CD4-positive, alpha-beta T cell treated with Interleukin-21 for 1 hour (primary cell): ENCODE data around the gene HPS4.
"Not testable (repeated sequence)": the region's sequence is repeated elsewhere in the genome, so short reads cannot be mapped to it uniquely, and the experiment has no call there.

Experiments
- DNase-seq: peaks from one replicate; pipeline ENCODE4 v3.0.0-alpha.2; 2020

Gene HPS4

DNA sequence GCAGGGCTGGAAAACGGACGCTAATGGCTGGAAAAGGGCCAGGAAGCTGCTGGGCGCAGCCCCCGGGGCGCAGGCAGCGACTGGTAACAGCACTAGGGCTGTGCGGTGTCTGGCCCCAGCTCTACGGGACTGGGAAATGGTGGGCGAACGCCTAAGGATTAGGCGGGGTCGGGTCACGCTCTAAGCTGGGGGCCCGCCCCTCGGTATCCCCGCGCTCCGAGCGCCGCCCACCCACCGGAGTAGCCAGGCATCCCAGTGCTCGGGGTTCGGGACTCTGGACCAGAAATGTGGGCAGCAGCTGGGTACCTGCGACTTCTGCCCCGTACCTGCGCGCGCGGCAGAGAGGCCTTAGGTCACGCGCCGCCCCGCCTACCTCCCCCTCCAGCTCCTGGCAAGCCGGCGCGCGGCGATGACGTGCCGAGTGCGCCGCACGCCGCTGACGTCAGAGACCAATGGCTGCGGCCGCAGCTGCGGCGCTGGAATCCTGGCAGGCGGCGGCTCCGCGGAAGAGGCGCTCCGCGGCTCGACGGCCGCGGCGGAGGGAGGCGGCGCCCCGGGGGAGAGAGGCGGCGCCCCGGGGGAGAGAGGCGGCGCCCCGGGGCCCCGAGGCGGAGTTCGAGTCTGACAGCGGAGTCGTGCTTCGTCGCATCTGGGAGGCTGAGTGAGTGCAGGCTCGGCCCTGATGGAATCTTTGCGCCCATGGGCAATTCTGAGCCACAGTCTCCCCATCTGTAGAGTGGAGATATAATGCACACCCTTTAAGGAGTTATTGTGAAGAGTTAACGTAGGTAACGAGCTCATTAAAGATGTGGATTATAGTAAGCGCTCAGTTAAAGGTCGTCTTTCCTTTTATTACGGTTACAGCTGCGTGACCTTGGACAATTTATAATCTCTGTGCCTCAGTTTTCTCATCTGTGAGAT lies at the start of gene HPS4, which contains the start of gene SRRD:
TSS of gene HPS4 (minus strand) at position 345 of the 921 bp plus-strand sequence. CDS start 2,021 bp downstream, outside the sequence.
TSS of gene SRRD (plus strand) at position 439 of the 921 bp plus-strand sequence. CDS start at position 453, 14 bp downstream.
- peak; percentile 94 for DNase-seq

DNA sequence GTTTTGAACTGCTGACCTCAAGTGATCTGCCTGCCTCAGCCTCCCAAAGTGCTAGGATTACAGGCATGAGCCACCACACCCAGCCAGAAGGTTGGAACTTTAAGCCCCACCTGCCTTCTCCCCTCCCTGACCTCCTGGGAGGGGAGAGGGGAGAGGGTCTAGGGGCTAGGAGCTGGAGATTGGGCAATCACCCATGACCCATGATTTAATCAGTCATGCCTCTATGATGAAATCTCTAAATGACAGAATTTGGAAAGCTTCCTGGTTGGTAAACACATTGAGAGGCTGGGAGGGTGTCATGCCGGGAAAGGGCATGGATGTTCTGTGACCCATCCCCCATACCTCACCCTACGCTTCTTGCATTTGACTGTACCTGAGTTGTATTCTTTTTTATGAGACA lies 45.8 kb upstream of the HPS4 start:
- DNase-seq = no peak

DNA sequence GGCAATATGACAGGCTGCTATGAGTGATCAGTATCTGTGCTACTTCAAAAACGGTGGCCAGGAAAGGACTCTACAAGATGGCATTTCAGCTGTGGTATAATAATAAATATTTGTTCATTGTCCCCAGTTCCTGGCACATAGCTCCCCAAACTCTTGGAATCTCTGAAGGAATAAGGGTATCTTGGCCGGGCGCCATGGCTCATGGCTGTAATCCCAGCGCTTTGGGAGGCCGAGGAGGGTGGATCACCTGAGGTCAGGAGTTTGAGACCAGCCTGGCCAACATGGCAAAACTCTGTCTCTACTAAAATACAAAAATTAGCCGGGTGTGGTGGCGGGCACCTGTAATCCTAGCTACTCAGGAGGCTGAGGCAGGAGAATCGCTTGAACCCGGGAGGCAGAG lies 44.9 kb upstream of the HPS4 start:
- DNase-seq = not testable (repeated sequence)

DNA sequence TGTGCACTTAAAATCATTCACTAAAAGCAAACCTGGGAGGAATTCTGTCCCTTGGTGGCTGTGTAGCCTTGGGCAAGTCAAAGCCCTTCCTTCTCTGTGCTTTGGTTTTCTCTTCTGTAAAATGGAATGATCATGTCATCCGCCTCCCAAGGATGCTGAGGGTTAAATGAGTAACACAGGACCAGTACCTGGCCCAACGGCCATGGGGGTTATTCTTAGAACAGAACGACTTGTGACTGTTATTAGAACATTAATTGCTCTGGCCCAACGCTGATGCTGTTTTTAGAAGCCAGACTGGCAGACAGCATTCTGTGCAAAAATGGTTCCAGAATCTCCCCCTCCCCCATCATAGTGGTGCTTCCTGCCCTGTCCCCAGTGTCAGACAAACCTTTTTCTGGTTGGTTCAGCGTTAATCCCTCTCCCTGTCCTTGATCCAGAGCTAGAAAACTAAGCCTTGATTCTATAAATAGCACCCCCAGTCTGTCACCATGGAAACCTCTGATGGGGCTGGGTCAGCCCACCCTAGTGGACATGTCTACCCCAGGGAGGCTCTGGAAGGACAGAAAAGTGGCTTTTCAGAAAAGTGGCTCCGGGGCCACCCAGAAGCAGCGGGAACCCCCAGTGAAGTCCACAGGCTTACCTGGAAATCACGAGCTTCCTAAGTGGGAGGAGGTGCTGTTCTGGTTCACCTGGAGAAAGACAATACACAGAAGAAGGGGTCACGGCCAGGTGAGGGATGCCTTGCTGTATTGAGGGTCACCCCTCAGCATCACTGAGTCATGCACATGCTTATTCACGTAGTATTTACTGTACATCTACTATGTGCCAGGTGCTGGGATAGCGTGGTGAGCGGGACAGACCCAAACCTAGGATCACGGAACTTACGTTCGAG lies 44.2 kb upstream of the HPS4 start:
- DNase-seq = no peak

DNA sequence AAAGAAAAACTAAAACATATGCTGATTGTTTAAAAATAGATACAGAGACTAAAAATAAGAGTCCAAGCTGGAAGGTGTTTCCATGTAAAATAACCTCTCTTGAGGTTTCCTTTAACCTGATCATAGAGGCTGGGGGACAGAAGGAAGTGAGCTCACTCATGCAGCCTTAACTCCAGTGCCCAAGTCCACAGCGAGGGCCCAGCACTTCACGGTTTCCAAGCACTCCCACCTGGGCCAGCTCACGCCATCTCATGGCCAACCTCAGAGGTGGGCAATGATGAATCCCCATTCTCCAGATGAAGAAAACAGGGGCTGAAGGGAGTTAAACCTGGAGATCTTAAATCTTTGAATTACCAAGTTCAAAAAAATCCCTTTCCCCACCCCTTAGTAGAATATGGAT lies 43.6 kb upstream of the HPS4 start:
- DNase-seq = no peak

DNA sequence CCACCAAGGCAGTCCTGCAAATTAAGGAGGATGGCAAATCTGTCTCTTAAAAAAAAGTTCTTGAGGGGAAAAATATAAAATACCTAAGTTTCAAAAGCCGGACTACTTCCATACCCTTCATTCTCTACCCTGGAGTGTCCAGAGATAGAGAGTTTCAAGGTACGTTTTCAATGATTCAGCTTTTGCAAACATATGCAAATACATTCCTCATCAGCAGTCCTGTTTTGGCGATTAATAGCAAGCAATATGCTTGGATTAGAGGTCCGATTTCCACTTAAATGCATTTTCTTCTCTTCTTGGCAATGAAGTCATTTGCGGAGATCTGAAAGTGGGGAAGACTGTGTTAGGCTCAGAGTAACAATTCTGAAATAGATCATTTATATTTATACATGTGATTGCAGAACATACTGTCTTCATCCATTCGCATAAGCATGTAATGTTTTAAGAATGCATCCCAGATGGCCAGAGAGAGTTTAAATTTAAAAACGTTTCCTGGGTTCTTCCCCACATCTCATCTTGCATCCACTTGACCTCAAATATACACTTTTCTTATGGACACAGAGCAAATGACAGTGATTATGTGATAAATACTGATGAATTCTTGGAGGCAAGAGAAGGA lies 42.5 kb upstream of the HPS4 start:
- no peak for DNase-seq

DNA sequence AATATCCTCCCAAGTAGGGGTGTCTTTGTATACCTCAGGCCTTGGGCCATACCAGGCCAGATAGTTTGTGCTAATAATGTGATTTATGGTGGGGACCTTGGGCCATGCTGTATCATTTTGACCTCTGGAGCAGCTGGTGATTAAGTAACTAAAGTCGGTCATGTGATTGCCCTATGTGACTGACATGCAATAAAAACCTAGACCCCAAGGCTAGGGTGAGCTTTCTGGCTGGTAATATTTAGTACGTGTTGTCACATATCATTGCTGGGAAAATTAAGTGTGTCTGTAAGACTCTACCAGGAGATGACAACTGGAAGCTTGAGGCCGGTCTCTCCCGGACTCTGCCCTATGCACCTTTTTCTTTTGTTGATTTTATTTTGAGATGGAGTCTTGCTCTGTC lies 41.3 kb upstream of the HPS4 start:
- no peak for DNase-seq

DNA sequence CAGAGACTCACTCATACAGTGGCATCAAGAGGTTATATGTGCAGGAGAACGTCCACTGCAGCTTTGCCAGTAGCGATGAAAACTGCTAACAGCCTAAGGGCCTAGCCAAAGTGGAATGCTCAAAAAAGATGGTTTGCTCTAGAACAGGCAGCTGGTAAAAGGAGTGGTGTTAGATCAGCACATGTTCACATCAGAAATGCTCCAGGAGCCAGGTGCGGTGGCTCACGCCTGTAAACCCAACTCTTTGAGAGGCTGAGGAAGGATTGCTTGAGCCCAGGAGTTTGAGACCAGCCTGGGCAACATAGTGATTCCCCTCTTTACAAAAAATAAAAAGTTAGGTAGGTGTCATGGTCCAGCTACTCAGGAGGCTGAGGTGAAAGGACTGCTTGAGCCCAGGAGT lies 39.0 kb upstream of the HPS4 start:
- no peak for DNase-seq

DNA sequence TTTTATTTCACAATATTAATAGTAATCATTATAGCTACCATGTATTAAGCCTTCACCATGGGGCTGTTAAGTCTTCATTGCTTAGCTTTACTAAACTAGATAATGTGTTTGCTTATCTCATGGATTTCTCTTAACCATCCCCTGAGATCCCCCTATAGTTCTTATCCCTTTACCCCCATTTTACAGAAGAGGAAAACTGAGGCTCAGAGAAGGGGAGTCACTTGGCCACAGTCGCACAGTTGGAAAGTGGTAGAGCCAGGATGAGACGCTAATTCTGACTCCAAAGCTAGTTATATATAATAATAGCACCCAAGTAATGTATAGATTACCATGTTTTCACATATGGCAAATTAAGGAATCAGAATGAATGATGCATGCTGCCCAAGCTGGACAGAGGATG lies 38.4 kb upstream of the HPS4 start:
- DNase-seq = no peak

DNA sequence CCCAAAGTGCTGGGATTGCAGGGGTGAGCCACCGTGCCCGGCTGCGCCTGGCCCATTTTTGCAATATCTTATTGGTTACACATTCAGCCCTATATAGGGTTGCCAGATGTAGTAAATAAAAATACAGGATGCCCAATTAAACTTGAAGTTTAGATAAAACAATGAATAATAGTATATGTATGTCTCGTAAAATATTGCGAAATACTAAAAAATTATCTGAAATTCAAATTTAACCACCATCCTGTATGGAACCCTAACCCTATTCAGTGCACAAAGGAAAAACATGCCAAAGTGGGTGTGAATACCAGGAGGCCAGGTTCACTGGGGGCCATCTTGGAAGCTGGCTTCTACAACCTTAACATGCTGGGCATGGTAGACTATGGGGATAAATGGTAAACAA lies 33.8 kb upstream of the HPS4 start:
- no peak for DNase-seq

DNA sequence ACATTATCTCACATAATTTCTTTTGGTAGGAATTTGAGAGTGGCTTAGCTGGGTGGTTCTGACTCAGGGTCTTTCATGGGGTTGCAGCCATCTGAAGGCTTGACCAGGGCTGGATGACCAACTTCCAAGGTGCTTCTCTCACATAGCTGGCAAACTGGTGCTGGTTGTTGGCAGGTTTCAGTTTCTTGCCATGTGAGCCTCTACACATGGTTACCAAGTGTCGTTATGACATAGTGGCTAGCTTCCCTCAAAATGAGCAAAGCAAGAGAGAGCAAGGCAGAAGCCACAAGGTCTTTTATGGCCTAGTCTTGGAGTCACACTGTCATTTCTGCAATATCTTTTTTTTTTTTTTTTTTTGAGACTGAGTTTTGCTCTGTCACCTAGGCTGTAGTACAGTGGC lies 32.9 kb upstream of the HPS4 start:
- DNase-seq = no peak

DNA sequence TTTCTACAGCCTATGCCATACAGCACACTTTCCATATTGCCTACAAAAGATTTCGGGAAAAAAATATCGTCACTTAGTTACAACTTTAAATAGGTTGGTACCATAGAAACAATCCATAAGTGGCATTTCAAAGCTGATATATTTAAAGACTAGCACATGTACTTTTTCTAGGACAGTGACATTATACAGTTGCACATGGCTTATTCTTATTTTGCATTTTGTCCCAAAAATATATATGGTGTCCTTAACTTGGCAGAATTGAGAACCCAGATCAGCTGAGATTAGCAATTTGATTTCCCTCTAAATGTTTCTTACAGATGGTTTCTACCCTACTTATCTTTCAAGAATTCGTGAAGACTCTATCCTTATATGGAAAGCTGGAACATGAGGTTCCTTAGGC lies 32.3 kb upstream of the HPS4 start:
- no peak for DNase-seq

DNA sequence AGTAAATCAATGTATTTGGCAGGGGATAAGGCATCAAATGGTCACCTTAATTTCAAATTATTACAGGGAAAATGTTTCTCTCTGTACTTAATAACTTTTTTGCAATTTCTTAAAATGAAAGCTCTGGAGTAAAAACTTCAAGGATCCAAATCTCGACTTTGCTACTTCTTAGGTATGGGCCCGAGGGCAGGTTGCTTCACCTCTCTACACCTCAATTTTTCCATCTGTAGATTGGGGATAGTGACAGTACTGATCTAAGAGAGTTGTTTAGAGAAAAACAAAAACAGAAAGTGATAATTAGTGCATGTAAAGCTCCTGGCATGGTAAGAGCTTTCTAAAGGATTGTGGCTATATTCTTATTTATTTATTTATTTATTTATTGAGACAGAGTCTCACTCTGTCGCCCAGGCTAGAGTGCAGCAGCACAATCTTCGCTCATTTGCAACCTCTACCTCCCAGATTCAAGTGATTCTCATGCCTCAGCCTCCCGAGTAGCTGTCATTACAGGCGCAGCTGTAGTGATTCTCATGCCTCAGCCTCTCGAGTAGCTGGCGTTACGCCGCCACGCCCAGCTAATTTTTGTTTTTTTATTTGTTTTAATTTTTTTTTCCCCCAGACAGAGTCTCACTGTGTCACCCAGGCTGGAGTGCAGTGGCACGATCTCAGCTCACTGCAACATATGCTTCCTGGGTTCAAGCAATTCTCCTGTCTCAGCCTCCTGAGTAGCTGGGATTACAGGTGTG lies 31.0 kb upstream of the HPS4 start:
- no peak for DNase-seq

DNA sequence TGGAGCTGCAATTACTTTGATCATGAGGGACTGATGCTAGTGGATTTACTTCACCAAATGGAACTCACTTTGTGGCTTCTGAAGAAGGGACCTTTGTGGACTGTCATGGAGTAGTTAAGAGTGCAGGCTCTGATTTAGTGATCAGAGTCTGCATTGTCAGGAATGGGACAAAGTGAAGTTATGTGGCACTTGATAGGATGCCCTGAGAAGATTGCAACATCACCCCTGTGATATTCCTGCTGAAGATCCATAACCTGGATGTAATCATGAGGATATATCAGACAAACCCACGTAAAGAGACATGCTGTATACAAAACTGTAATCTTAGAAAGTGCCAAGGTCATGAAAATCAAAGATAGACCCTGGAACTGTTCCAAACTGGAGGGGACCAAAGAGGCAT lies 30.3 kb upstream of the HPS4 start:
- DNase-seq = no peak

DNA sequence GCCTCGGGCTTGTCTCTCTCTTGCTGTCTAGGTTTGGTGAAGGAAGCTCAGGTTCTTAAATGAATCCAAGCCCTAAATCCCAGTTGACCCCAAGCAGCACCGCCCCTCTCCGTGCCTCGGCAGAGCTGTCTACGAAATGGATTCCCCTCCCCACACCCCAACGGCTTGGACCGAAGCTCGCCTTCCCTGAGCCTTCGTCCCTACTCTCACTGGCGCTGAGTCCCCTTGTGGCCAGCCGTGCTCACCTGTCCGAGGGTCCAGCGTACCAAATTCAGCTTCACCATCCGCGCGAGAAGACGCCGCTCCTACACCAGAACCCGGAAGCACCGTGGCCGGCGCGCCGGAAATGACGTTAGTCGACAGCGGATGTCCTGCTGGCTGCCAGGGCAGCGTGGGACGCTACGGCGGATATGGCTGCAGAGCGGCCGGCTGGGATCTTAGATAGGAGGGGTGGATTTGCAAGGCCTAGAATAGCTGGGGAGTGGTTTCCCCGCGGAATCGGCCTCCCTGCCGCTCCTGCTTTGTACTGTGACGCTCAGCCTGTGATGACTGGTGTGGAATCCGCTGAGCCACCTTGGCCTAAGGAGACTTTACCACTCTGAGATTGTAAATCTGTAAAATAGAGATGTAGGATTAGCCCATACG lies 28.7 kb upstream of the HPS4 start, which contains the start of gene TFIP11:
TSS of gene TFIP11 (minus strand) at position 325 of the 645 bp plus-strand sequence. CDS start 2,201 bp downstream, outside the sequence.
- peak; percentile 89 for DNase-seq

DNA sequence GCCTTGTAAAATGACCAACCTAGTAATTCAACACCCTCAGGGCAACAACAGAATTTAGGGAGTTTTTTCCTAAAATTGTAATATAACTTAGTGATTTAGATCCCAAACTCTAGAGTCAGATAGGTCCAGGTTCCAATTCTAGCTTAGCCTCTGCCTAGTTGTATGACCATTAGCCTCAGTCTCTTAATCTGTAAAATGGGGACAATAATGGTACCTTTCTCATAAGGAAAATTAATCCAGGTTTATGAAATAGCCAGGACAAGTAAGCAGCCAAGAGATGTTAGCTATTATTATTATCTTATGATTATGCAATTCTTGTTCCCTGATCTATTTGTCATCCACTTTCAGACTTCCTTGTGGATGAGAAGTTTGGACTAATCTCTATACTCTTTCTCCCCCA lies 24.6 kb upstream of the HPS4 start:
- no peak for DNase-seq

DNA sequence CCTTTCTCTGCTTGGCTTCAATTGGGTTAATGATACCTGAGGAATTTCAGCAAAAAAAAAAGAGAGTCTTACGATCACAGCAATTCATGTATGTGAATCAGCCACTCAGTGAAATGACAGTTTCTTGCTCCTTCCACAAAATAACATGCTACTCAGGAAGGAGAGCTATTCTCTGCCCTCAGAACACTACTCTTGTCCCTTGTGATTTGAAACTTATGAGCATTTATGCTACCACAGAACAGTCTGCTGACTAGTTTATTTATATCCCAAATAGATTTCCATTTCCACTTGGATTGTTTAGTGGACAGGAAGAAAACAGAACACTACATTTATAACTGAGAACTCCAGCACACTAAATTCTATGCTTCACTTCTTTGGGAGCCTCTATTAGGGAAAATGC lies 20.2 kb upstream of the HPS4 start:
- no peak for DNase-seq

DNA sequence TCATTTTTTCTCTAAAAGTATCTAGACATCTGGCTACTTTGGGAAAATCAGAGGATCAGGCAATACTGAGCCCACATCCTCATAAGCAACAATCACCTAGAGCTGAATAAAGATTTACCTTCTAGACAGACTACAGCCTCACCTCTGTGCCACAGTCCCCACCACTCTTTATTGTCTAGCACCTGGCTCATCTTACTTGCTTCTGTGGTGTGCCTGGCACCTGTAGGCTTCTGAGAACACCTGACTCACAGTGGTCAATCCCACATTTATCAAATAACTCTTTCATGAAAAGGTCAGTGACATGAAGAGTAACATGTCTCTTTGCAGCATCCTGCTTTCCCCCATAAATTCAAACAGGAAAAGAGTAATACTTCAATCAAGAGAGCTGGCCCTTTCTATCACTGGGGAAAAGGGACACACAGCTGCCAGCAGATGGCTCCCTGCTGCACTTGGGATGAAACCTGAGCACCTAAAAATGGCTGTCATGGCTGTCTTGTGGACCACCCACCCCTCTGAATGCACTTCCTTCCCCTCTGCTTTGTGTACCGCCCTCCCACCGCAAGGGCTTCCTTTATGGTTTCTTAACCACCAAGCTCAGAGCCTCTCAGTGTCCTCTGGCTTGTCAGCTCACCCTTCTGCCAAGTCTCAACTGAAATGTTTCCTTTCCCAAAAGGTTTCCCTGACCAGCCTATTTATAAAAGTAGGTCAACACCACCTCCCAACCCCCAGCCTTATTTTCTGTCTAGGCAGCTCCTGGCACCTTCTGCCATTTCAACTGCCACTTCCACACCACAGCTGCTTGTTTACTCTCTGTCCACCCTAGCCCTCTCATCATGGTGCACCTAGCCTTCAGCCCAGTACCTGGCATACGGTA lies 19.3 kb upstream of the HPS4 start:
- DNase-seq = peak; percentile 80

DNA sequence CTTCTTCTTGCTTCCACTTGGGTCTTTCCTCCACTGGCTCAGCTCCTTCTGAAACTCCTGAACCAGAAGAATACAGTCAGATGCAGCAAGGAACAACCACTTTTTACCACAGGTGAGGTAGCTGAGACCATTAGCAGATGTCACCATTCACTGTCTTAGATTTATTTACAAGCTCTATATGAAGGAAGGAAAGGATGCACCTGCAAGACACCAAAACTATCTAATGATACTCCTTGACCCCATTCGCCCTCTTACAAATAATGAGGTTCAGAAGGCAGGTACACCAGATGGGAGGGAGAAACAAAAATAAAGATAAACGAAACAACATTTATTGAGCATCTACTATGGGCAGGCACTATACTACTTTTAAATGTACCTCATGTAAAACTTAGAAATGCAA lies 18.4 kb upstream of the HPS4 start:
- no peak for DNase-seq

DNA sequence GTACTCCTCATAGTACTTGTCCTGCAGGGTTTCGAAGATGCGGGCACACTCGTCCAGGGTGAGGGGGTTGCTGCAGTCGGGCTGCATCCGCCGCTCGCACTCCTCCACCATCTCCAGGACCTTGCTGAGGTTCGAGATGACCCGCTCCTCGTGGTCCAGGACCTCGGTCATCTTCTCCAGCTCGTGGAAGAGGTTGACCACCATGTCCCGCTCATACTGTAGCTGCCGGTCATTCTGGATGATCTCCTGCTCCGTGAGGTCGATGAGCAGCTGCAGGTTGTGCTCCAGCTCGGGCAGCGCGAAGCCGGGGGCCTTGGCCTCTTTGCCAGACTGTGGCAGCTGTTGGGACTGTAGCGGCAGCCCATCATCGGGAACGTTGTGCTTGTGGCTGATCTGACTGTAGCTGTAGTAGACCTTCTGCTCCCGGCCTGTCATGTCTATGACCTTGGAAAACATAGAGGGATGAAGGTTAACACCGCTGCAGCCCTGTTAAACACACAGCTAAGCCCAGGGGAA lies 15.7 kb upstream of the HPS4 start:
- DNase-seq = no peak

DNA sequence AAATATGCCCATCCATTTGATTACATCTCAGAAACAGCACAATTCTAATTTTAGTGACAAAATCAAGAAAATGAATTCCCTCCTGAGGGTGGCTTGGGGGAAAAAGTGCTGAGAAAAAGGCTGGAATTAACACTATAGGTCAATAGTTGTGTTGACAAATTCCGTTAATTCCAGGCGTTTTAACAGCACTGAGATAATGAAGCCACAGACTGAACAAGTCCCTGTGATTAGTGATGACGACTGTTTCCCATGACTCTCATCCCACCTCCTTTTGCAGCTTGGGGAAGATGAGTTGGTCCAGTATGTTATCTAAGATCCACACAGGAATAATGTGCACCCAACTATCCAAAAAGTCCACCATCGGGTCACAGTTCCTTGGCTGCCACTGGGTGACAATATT lies 12.9 kb upstream of the HPS4 start:
- no peak for DNase-seq
